A673 (cell line): ENCODE results near the gene PIGC. TPM values are rescaled to one million over a fixed set of nuclear protein-coding genes. Genes with fewer than 3 reads are reported as not detected.

Source experiments
- BruUV-seq: library from RNA; stranded (reverse); fragments of 400-500 nt; replicated peaks from 2 replicates; lab custom pipeline; 2021; lab: Mats Ljungman, UMichigan
- CTCF ChIA-PET: fragments of 300-600 bp; sonication (Branson Sonifier 250); formaldehyde crosslinking; loops from one replicate; lab custom pipeline; 2022; ENCODE audit warnings: antibody characterized with exemption; lab: Charles Lee
- POLR2A ChIA-PET: fragments of 300-600 bp; sonication (Branson Sonifier 250); formaldehyde crosslinking; loops from one replicate; lab custom pipeline; 2022; ENCODE audit warnings: antibody characterized with exemption; ENCODE audit not compliant: low non-redundant PET; lab: Charles Lee
- DNase-seq: peaks from one replicate; pipeline ENCODE4 v3.0.0-alpha.2; 2015; ENCODE audit warnings: low spot score
- H3K27ac ChIP-seq: fragments of 200-600 bp; sonication (generic); 2 replicates; pipeline ENCODE4 v1.5.1; 2016; ENCODE audit warnings: mixed run types, low read depth, mild to moderate bottlenecking, mixed read lengths, antibody characterized with exemption, low read length; ENCODE audit not compliant: poor library complexity, severe bottlenecking
- H3K27me3 ChIP-seq: fragments of 200-600 bp; sonication (generic); replicated peaks from 2 replicates; pipeline ENCODE4 v1.6.1; 2017; ENCODE audit warnings: mixed run types, low read depth, mild to moderate bottlenecking, mixed read lengths, antibody characterized with exemption, low read length; ENCODE audit not compliant: insufficient read depth, poor library complexity
- H3K36me3 ChIP-seq: fragments of 200-600 bp; sonication (generic); 2 replicates; pipeline ENCODE4 v1.6.1; 2016; ENCODE audit warnings: mixed run types, mild to moderate bottlenecking, mixed read lengths, antibody characterized with exemption, low read length; ENCODE audit not compliant: insufficient read depth, poor library complexity, severe bottlenecking
- H3K4me1 ChIP-seq: fragments of 200-600 bp; sonication (generic); 2 replicates; pipeline ENCODE4 v1.6.1; 2017; ENCODE audit warnings: mixed run types, mild to moderate bottlenecking, mixed read lengths, antibody characterized with exemption, low read length; ENCODE audit not compliant: insufficient read depth, poor library complexity, severe bottlenecking
- H3K4me3 ChIP-seq: fragments of 200-600 bp; sonication (generic); 2 replicates; pipeline ENCODE4 v1.5.1; 2016; ENCODE audit warnings: low read depth, mixed run types, mild to moderate bottlenecking, mixed read lengths, low read length; ENCODE audit not compliant: poor library complexity, severe bottlenecking
- H3K9me3 ChIP-seq: fragments of 200-600 bp; sonication (generic); 2 replicates; pipeline ENCODE4 v1.6.1; 2016; ENCODE audit warnings: mixed run types, low read depth, mild to moderate bottlenecking, mixed read lengths, antibody characterized with exemption, low read length; ENCODE audit not compliant: poor library complexity, severe bottlenecking
- EZH2 ChIP-seq: fragments of 200-600 bp; sonication (generic); IDR thresholded peaks from 2 replicates; pipeline ENCODE4 v1.6.1; 2017; ENCODE audit warnings: borderline replicate concordance, low read depth, mild to moderate bottlenecking, mixed read lengths, antibody characterized with exemption, low read length; ENCODE audit not compliant: poor library complexity, severe bottlenecking
- intact Hi-C: fragments of 100-400 bp; cut with micrococcal nuclease; formaldehyde crosslinking; loops from one replicate; pipeline ENCODE4 v1.10.0; 2022; ENCODE audit not compliant: unreplicated experiment
- total RNA-seq: library from RNA; stranded (reverse); gene quantifications from 2 replicates; pipeline ENCODE4 v1.2.3, GENCODE V29; 2021
- TF ChIP-seq, protein P1 (sequence below): fragments of 300-800, 200-600 bp; sonication (generic); conservative IDR thresholded peaks from 2 replicates; pipeline ENCODE4 v1.5.1; 2017; ENCODE audit warnings: low read depth, mild to moderate bottlenecking, antibody characterized with exemption, low read length, moderate library complexity, mixed read lengths

Gene PIGC
- total RNA-seq, 1 experiment from 2014 or later, result 21.0 TPM

DNA sequence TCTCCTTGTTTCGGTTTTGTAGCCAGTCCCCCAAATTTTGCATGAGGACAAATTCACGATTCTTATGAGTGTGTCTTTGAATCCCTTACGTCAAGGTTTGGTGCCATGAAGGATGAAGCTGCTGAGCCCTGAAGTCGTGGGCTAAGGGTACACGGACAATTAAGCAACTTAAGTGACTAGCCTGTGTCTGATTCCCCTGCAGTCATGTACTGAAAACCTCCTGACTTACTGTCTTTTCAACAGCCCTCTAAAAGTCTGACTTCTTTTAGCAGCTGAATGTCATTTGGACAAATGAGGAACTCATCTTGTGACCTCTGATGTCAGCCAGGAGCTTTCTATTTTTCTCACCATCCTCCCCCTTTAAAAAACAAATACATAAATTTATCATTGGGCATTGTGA, 50.5 kb downstream of the PIGC start:
- DNase-seq, result no peak
- no TSS peak for BruUV-seq
- Histone ChIP-seq H3K27me3 (no peaks in the 10 kb centered on the region), H3K36me3 (no peaks in the 10 kb centered on the region), H3K4me1 (peaks cover 10% of the 10 kb centered on the region), H3K9me3 (no peaks in the 10 kb centered on the region), H3K4me3 (no peak overlapping the region), H3K27ac (no peak overlapping the region)
- TF ChIP-seq, protein P1, sequence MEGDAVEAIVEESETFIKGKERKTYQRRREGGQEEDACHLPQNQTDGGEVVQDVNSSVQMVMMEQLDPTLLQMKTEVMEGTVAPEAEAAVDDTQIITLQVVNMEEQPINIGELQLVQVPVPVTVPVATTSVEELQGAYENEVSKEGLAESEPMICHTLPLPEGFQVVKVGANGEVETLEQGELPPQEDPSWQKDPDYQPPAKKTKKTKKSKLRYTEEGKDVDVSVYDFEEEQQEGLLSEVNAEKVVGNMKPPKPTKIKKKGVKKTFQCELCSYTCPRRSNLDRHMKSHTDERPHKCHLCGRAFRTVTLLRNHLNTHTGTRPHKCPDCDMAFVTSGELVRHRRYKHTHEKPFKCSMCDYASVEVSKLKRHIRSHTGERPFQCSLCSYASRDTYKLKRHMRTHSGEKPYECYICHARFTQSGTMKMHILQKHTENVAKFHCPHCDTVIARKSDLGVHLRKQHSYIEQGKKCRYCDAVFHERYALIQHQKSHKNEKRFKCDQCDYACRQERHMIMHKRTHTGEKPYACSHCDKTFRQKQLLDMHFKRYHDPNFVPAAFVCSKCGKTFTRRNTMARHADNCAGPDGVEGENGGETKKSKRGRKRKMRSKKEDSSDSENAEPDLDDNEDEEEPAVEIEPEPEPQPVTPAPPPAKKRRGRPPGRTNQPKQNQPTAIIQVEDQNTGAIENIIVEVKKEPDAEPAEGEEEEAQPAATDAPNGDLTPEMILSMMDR, result no peak
- no peak for TF ChIP-seq EZH2
- ChIA-PET CTCF (no interaction called here), POLR2A (no interaction called here)
- intact Hi-C loops, result no loop called here

- H3K27ac ChIP-seq, result no peak overlapping the region
- CTCF ChIA-PET, result no interaction called here
- POLR2A ChIA-PET, result no interaction called here
- no TSS peak for BruUV-seq
- H3K4me3 ChIP-seq, result no peak overlapping the region
- intact Hi-C loops, result no loop called here
- H3K36me3 ChIP-seq, result no peaks in the 10 kb centered on the region
- no peaks in the 10 kb centered on the region for H3K4me1 ChIP-seq
- no peak for DNase-seq
- no peaks in the 10 kb centered on the region for H3K9me3 ChIP-seq
- H3K27me3 ChIP-seq, result no peaks in the 10 kb centered on the region
- TF ChIP-seq, protein P1, result no peak
- no peak for TF ChIP-seq EZH2
These were observed 51.9 kb downstream of the PIGC start for GRCh38 chr1:172391976-172392375.

Other genes starting within 250 kb of the PIGC start
- not detected in 2 replicates for gene C1orf105, start 23.4 kb downstream of the PIGC start, total RNA-seq
- 32.9 and 35.1 TPM in 2 replicates for gene SUCO, start 89.1 kb upstream of the PIGC start, total RNA-seq
- not detected in 2 replicates for gene FASLG, start 215.0 kb upstream of the PIGC start, total RNA-seq